AG04450 (cell line): ENCODE results near the gene GTF2A1. TPM values are rescaled to one million over a fixed set of nuclear protein-coding genes. Genes with fewer than 3 reads are reported as not detected.

Source experiments
- CTCF ChIA-PET: fragments of 300-600, 350-600 bp; formaldehyde crosslinking; extraction: SDS; loops from one replicate; lab custom pipeline; 2022; ENCODE audit warnings: antibody characterized with exemption, inconsistent platforms; lab: Charles Lee
- POLR2A ChIA-PET: fragments of 350-600 bp; formaldehyde crosslinking; extraction: SDS; loops from one replicate; lab custom pipeline; 2021; ENCODE audit warnings: antibody characterized with exemption, inconsistent platforms; lab: Yijun Ruan, JAX
- DNase-seq: peaks from one replicate; pipeline ENCODE4 v3.0.0-alpha.2; 2011; ENCODE audit warnings: low read depth, low spot score
- H3K27ac ChIP-seq: one replicate; pipeline ENCODE4 v1.5.1; 2012; ENCODE audit warnings: low read depth, low read length, control low read depth
- H3K27me3 ChIP-seq: one replicate; pipeline ENCODE4 v1.6.0; 2012; ENCODE audit warnings: low read length; ENCODE audit not compliant: control insufficient read depth, insufficient read depth
- H3K4me3 ChIP-seq: 2 replicates; pipeline ENCODE4 v1.5.1; 2011; ENCODE audit warnings: mild to moderate bottlenecking, low read depth, low read length, control low read depth
- H3K9me3 ChIP-seq: 2 replicates; pipeline ENCODE4 v1.5.1; 2012; ENCODE audit warnings: low read length; ENCODE audit not compliant: control insufficient read depth, insufficient read depth
- polyA plus RNA-seq: library from polyadenylated mRNA; depleted of rRNA; stranded (reverse); fragments of >200 nt; gene quantifications from 2 replicates; pipeline ENCODE4 v1.2.3, GENCODE V29; 2011
- TF ChIP-seq, protein P1 (sequence below): IDR thresholded peaks from 2 replicates; pipeline ENCODE4 v1.5.1; 2011; ENCODE audit warnings: low read depth, low read length, control low read depth, inconsistent platforms

The GTF2A1 gene
- polyA plus RNA-seq, 1 experiment: 22.9 TPM

DNA sequence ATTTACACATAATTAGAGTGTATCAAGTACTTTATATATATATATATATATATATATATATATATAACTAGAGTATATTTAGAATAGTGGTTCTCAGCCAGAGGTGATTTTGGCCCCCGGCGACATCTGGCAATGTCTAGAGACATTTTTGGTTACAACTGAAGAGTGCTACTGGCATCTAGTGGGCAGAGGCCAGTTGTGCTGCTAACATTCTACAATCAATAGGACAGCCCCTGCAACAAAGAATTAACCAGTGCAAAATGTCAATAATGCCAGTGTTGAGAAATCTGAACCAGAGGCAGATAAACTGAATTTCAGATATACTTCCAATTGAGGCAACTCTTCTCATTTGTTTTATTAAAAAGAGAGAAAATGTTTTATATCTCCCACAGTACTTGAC, 8.9 kb downstream of the GTF2A1 start:
- ChIA-PET CTCF (interaction anchor here (0.6 to 1.7 kb wide), 4 partner anchors 41 to 252 kb away, joined by 3 to 16 read pairs (median 4); no protein-coding TSS in a partner anchor), POLR2A (no interaction called here)
- no peak for DNase-seq

DNA sequence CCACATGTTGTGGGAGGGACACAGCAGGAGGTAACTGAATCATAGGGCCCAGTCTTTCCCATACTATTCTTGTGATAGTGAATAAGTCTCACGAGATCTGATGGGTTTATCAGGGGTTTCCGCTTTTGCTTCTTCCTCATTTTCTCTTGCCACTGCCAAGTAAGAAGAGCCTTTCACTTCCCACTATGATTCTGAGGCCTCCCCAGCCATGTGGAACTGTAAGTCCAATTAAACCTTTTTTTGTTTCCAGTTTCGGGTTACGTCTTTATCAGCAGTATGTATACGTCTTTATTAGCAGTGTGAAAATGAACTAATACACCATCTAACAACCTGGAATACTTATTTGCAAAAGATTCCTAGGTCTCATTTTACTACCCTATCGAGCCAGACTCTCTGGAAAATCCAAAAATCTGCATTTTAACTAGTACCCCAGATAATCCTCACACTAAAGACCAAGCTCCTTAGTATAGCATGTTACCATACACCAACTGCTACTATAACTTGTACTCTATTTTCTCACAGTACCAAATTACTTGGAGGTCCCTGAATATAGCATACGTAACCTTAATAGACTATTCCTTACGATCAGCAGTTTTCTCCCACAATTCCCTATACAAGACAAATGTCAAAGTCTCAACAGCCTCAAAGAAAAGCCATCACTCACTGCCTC, 11.5 kb downstream of the GTF2A1 start:
- TF ChIP-seq, protein P1, sequence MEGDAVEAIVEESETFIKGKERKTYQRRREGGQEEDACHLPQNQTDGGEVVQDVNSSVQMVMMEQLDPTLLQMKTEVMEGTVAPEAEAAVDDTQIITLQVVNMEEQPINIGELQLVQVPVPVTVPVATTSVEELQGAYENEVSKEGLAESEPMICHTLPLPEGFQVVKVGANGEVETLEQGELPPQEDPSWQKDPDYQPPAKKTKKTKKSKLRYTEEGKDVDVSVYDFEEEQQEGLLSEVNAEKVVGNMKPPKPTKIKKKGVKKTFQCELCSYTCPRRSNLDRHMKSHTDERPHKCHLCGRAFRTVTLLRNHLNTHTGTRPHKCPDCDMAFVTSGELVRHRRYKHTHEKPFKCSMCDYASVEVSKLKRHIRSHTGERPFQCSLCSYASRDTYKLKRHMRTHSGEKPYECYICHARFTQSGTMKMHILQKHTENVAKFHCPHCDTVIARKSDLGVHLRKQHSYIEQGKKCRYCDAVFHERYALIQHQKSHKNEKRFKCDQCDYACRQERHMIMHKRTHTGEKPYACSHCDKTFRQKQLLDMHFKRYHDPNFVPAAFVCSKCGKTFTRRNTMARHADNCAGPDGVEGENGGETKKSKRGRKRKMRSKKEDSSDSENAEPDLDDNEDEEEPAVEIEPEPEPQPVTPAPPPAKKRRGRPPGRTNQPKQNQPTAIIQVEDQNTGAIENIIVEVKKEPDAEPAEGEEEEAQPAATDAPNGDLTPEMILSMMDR: no peak
- ChIA-PET POLR2A (no interaction called here), CTCF (interaction anchor here (1.7 kb wide), 1 partner anchor 39 kb away, joined by 4 read pairs; no protein-coding TSS in a partner anchor)
- H3K27me3 ChIP-seq: no peaks in the 10 kb centered on the region
- no peak for DNase-seq
- no peak overlapping the region for H3K27ac ChIP-seq
- H3K4me3 ChIP-seq: no peak overlapping the region
- no peaks in the 10 kb centered on the region for H3K9me3 ChIP-seq

More for the DNA sequence above, 8.9 kb downstream of the GTF2A1 start:
- Histone ChIP-seq H3K4me3 (no peak overlapping the region), H3K27ac (no peak overlapping the region), H3K9me3 (no peaks in the 10 kb centered on the region), H3K27me3 (no peaks in the 10 kb centered on the region)
- TF ChIP-seq, protein P1: peak; percentile 41

DNA sequence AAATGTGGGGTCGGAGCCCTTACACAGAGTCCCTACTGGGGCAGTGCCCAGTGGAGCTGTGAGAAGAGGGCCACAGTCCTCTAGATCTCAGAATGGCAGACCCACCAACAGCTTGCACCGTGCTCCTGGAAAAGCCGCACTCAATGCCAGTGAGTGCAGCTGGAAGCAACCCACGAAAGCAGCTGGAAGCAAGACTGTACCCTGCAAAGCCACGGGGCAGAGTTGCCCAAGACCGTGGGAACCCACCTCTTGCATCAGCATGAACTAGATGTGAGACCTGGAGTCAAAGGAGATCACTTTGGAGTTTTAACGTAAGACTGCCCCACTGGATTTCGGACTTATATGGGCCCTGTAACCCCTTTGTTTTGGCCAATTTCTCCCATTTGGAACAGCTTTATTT, 12.3 kb downstream of the GTF2A1 start:
- no peak for DNase-seq
- ChIA-PET POLR2A (no interaction called here), CTCF (interaction anchor here (0.5 to 1.7 kb wide), 2 partner anchors 37 to 38 kb away, joined by 3 to 4 read pairs; no protein-coding TSS in a partner anchor)
- H3K4me3 ChIP-seq: no peak overlapping the region
- TF ChIP-seq, protein P1: no peak
- H3K9me3 ChIP-seq: no peaks in the 10 kb centered on the region
- no peaks in the 10 kb centered on the region for H3K27me3 ChIP-seq
- H3K27ac ChIP-seq: no peak overlapping the region

DNA sequence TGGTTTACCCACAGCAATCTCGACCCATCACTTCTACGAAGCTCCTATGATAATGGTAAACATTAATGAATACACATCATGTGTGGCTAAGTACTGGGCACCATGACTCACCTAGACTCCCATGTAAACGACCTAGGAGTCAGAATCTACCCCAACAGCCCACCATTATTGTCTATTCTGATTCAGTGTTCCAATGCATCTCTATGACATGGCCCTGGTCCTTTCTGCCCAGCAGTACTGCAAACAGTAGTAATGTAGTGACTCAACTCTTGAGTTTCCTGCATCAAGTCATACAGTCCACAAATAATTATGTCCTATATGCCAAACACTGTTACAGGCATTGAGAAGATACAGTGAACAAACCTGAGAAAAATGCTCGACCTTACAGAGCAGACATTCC, 14.6 kb downstream of the GTF2A1 start:
- H3K4me3 ChIP-seq: no peak overlapping the region
- H3K27me3 ChIP-seq: no peaks in the 10 kb centered on the region
- TF ChIP-seq, protein P1: no peak
- ChIA-PET POLR2A (no interaction called here), CTCF (no interaction called here)
- DNase-seq: no peak
- H3K9me3 ChIP-seq: no peaks in the 10 kb centered on the region
- H3K27ac ChIP-seq: no peak overlapping the region

DNA sequence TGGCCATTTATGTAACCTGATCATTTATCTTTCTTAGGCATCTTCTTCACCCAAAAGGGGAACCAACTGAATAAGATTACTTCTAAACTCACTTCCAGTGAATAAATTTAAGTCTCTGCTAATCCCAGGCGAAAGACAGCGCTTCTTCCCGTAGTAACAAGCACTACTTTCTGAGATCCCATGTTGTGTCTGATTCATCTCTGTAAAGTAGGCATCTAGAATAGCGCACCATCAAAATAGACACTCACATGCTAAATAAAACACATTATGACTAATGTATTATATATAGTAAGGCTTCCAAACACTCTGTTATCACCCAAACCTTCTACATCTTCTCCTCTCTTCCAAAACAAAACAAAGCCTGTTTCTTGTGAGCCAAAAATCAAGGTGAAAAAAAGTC, 15.1 kb downstream of the GTF2A1 start:
- DNase-seq: no peak
- ChIA-PET POLR2A (no interaction called here), CTCF (no interaction called here)
- Histone ChIP-seq H3K9me3 (no peaks in the 10 kb centered on the region), H3K27ac (no peak overlapping the region), H3K4me3 (no peak overlapping the region), H3K27me3 (no peaks in the 10 kb centered on the region)
- TF ChIP-seq, protein P1: no peak
